ENCODE results near the gene DNASE1L2.

DNASE1L2 gene

GRCh38 chr16:2204416-2205103, 31.7 kb upstream of the DNASE1L2 start:
- DNase-seq = no peak

DNA sequence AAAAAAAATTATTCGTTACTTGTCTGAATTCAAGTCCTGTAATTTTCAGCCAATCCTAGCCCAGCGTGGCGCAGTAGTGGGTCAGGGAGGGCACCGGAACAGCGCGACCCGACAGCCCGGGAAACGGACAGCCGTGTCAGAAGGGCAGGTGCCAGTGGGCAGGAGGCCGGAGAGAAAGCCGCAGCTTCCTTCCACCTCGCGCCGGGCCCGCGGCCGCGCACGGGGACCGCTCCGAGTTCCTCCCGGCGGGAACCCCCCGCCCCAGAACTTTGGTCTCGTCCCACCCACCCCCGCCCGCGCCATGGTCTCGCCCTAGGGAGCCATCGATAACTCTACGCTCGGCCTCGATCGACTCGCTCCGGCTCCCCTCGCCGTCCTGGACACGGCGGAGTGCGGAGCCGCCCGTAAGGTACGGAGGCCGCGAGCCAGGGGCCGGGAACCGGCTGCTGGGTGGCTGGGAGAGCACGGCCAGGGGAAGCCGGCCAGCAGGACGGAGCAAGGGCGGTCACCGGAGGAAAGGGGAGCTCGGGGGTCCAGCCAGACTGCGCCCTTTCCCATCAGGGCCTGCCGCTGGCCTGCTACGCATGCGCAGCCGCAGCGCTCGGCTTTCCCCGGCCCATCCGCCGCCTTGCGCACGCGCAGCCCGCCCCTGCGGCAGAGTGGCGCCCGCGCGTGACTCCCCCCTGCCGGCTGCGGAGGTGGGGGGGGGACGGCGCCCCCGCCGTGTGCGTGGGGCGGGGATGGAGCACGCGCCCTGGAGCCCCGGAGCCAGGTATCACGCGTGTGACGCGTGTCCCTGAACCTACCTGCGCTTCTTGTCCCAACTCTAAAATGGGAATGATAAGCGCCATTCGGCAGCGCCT, 30.9 kb upstream of the DNASE1L2 start, which contains the start of gene MLST8:
TSS of gene MLST8 (plus strand) at position 351 of the 863 bp plus-strand sequence. CDS start 632 bp downstream, outside the sequence.
- peak; percentile 77 for DNase-seq

DNA sequence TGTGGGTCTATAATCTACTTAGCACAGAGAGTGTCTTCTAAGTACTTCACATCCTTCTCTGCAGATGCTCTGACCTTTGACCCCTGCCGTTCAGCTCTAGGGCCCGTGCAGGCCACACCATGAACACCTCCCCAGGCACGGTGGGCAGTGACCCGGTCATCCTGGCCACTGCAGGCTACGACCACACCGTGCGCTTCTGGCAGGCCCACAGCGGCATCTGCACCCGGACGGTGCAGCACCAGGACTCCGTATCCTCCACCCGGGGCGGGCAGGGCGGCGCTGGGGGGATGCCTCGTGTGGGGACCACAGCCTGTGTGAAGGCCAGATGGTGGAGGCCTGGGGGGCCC, 30.3 kb upstream of the DNASE1L2 start:
- no peak for DNase-seq

- no peak for DNase-seq
These were observed 29.8 kb upstream of the DNASE1L2 start for GRCh38 chr16:2206420-2206779.

DNA sequence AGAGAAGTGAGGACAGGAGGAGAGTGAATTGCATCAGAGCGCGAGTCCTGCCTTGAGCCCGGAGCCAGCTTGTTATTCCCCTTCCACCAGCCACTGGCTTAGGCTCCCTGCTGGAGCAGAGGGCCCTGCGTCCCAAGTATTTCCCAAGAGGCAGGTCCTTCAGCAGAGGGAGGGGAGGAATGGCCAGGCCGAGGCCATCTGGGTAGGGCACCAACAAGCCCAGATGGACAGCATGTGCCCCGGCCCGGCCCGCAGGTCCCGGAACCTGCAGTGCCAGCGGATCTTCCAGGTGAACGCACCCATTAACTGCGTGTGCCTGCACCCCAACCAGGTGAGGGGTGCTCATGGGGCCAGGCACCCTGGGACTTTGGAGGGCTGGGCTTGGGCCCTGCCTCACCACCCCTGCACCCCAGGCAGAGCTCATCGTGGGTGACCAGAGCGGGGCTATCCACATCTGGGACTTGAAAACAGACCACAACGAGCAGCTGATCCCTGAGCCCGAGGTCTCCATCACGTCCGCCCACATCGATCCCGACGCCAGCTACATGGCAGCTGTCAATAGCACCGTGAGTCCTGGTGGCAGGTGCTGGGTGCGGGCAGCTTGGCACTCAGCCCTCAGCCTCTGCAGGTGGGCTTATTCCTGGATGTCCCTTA, 29.3 kb upstream of the DNASE1L2 start:
- DNase-seq = no peak

- DNase-seq = no peak
These were observed 28.4 kb upstream of the DNASE1L2 start for GRCh38 chr16:2207872-2208271.

- DNase-seq = no peak
These were observed 27.9 kb upstream of the DNASE1L2 start for GRCh38 chr16:2208308-2208707.

DNA sequence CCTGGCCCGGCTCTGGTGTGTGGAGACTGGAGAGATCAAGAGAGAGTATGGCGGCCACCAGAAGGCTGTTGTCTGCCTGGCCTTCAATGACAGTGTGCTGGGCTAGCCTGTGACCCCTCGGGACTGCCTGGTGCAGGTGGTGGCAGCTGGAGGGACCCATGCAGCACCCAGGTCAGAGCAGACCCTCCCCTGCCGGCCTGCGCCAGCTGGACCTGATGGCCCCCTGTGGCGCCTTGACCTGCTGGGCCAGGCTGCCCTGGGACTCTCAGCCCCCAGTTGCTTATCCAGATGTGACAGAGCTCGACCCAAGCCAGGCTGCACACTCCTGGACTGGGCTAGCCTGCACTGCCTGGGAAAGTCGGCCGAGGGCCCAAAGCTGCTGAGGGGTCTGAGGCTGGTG, 27.5 kb upstream of the DNASE1L2 start:
- no peak for DNase-seq

- DNase-seq = no peak
These were observed 26.8 kb upstream of the DNASE1L2 start for GRCh38 chr16:2209258-2210008.

DNA sequence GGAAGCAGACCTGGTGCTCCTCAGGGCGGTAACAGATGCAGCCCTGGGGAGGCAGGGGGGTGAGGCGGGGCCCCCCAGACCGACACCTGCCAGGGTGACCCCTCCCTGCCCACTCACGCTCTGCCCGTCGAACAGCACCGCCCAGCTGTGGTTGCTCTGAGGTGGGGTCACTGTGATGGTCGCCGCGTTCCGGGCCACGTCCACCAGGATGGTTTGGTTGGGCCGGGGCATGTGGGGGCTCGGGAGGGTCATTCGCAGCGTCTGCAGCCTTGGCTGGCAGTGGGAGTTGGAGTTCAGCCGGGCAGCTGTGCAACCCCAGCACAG, 26.3 kb upstream of the DNASE1L2 start:
- no peak for DNase-seq

- no peak for DNase-seq
These were observed 25.6 kb upstream of the DNASE1L2 start, which contains the start of gene BRICD5 for GRCh38 chr16:2210386-2211365. Gene BRICD5, minus strand, starts transcription at chr16:2210863. Its CDS starts 30 bp downstream, at chr16:2210833.

- no peak for DNase-seq
These were observed 24.3 kb upstream of the DNASE1L2 start for GRCh38 chr16:2211923-2212347.

DNA sequence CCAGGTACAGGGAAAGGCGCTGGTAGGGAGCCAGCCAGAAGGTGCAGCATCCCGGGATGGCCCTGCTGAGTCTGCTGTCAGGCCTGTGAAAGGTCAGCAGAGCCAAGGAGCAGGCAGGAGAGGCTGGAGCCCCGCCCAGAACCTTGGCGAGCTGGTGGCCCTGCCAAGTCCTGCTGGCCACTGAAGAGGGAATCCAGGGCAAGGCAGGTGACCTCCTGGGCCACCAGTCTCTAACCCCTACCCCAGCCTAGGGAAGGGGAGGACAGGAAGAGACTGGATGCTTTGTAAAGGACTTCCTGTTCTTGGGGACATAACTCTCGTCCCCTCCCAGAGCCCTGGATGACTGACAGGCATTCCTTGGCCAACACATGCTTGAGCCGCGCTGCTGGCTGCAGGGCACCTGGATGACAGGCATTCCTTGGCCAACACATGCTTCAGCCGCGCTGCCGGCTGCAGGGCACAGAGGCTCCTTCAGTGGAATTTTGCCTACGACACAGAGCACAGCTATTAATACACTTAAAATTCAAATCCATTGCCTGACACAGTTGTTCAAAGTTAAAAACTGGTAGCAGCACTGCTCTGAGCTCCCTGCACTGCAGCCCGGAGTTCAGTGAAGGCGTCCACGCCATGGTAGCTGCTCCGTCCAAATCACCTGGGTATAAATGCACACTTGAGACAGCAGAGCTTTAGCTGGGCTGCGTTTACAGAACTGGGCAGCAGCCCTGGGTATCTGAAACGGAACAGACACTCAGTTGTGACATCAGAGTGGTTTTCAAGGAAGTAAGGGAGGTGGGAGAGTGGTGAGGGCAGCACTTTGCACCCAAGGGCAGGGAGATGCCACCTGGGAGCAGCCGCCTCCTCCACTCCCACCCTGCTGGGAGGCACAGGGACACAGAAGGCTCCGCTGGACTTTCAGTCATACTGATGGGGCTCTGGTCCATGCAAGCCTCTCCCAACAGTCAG, 23.6 kb upstream of the DNASE1L2 start:
- no peak for DNase-seq

GRCh38 chr16:2213817-2214718, 22.2 kb upstream of the DNASE1L2 start:
- no peak for DNase-seq

DNA sequence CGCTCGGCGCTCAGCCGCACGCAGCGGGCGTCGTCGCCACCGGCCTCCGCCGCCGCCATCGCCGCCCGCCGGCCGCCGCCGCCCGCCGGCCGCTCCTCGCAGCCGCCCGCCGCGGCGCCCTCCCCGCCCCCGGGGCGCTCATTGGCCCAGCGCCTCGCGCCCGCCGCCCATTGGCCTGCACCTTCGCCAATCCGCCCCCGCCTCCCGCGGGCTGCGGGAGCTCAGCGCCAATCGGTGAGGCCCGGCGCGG, 21.6 kb upstream of the DNASE1L2 start, which contains the start of gene PGP:
TSS of gene PGP (minus strand) at position 122 of the 250 bp plus-strand sequence. CDS start at position 59, 63 bp downstream.
- no peak for DNase-seq

DNA sequence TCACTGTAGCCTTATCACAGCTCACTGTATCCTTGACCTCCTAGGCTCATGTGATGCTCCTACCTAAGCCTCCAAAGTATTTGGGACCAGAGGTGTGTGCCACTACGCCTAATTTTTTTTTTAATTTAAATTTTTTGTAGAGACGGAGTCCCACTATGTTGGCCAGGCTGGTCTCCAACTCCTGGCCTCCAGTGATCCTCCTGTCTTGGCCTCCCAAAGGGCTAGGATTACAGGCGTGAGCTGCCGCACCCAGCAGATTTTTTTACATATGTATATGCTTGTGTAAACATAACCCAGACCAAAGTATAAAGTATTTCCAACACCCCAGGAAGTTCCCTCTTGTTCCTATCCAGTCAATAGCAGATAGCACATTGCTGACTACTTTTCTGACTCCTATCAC, 19.9 kb upstream of the DNASE1L2 start:
- no peak for DNase-seq

- DNase-seq = peak; percentile 99
These were observed 12.9 kb upstream of the DNASE1L2 start, which contains the start of gene E4F1 for GRCh38 chr16:2223221-2223941. Gene E4F1, plus strand, starts transcription at chr16:2223591. Its CDS starts 23 bp downstream, at chr16:2223614.

DNA sequence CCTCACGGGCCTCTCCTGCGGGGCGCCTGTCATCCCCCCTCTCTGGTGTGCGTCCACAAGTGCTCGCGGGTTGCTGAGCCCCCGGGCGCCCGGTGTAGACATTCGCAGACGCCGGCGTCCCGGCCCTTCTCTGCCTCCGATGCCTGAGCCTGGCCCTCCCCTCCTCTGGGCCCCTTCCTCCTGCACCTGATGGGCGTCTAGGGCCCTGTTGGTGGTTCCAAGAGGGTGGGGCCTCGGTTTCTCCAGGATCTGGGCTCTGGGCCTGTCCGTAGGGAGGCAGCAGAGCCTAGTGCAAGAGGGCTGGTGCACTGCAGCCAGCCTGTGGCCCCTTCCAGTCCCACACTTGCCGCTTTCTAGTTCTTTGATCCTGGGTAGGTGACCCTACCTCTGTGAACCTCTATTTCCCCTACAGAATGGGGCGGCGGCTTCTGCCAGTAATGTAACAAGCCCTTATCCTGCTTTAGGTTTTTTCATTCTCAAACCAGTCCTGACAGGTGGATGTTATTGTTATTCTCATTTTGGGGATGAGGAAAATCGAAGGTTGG, 12.2 kb upstream of the DNASE1L2 start:
- DNase-seq = peak; percentile 29

Measured in fibroblast of upper back skin (primary cell).